ENCODE measurements around the gene ADAM23. TPM values are rescaled to one million over a fixed set of nuclear protein-coding genes. Genes with fewer than 3 reads are reported as not detected.

Gene ADAM23
- total and polyA plus RNA-seq, 2 of the 13 experiments (the other 11 are each of a cell fraction or from before 2014, with no cell fraction given): 0.04 TPM; not detected in 1

DNA sequence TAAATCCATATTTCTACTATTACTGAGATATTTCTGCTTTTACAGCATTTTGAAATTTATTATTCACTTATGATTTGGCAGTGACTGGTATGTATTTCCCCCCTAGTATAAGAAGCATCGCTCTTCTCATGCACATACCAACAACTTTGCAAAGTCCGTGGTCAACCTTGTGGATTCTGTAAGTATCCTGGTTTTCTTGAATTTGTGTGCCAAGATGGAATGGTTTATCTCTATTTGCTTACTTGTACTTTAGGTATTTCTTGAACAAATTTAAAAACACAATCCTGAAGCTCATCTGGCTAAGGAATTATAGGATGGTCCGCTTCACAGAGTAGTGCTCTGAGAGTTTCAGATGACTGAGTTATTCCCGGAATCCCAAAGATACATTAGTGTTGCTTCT lies 114.0 kb downstream of the ADAM23 start:
- in situ Hi-C loops (cut with HindIII; ENCODE audit: extremely low pct_ligation_motif_present, low pct_unique_long_range_greater_than_20kb) (loop anchor here (10.0 kb wide), 1 partner anchor 163 kb away; no protein-coding TSS in a partner anchor), intact Hi-C loops (cut with micrococcal nuclease; ENCODE audit: unreplicated experiment) (loop anchor here (10.0 kb wide), 1 partner anchor 393 kb away; no protein-coding TSS in a partner anchor)
- FAIRE-seq: no peak
- Histone ChIP-seq H3K9ac (ENCODE audit: insufficient read depth, low read depth, low read length) (no peak overlapping the region), H2AFZ (ENCODE audit: low read length) (no peak overlapping the region), H3K4me3 (replicated peaks in 1 of 3; ENCODE audit: insufficient read depth in 1 of 3, low read depth in 2 of 3, low read length in 3 of 3) (no peak overlapping the region), H4K20me1 (ENCODE audit: insufficient read depth, low read length) (no peaks in the 10 kb centered on the region), H3K36me3 (replicated peaks in 1 of 2; ENCODE audit: control insufficient read depth in 1 of 2, insufficient read depth in 2 of 2, low read length in 2 of 2) (no peaks in the 10 kb centered on the region), H3K27ac (ENCODE audit: extremely low read length, insufficient read depth, low read length) (no peak overlapping the region), H3K27me3 (ENCODE audit: control insufficient read depth in 1 of 2, insufficient read depth in 2 of 2, low read length in 2 of 2) (no peaks in the 10 kb centered on the region), H3K4me1 (ENCODE audit: insufficient read depth, low read length) (no peaks in the 10 kb centered on the region), H3K4me2 (ENCODE audit: low read depth, low read length) (no peak overlapping the region), H3K79me2 (ENCODE audit: insufficient read depth, low read length) (no peaks in the 10 kb centered on the region), H3K9me3 (ENCODE audit: low read length) (no peaks in the 10 kb centered on the region)
- no TSS peak for BruUV-seq (replicated peaks)
- 11% methylated on average over 4 of the region's 4 CpGs for WGBS (ENCODE audit: low lambda C conversion rate)
- CTCF ChIA-PET (ENCODE audit: low intra/inter-chr PET ratio, low total read pairs): no interaction called here
- POLR2A ChIA-PET: no interaction called here
- ATAC-seq: no peak
- DNase-seq (ENCODE audit: low spot score): no peak
- no peak for TF ChIP-seq ZNF263 (CRISPR knock-in tag; IDR thresholded peaks at IDR 0.05)
- no peak for TF ChIP-seq SRSF4 (IDR thresholded peaks at IDR 0.05; ENCODE audit: low read depth, low read length, poor library complexity, severe bottlenecking)
- TF ChIP-seq, protein P1, sequence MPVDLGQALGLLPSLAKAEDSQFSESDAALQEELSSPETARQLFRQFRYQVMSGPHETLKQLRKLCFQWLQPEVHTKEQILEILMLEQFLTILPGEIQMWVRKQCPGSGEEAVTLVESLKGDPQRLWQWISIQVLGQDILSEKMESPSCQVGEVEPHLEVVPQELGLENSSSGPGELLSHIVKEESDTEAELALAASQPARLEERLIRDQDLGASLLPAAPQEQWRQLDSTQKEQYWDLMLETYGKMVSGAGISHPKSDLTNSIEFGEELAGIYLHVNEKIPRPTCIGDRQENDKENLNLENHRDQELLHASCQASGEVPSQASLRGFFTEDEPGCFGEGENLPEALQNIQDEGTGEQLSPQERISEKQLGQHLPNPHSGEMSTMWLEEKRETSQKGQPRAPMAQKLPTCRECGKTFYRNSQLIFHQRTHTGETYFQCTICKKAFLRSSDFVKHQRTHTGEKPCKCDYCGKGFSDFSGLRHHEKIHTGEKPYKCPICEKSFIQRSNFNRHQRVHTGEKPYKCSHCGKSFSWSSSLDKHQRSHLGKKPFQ (CRISPR knock-in tag; IDR thresholded peaks at IDR 0.05; ENCODE audit: insufficient replicate concordance): no peak
- TF ChIP-seq, protein P2, sequence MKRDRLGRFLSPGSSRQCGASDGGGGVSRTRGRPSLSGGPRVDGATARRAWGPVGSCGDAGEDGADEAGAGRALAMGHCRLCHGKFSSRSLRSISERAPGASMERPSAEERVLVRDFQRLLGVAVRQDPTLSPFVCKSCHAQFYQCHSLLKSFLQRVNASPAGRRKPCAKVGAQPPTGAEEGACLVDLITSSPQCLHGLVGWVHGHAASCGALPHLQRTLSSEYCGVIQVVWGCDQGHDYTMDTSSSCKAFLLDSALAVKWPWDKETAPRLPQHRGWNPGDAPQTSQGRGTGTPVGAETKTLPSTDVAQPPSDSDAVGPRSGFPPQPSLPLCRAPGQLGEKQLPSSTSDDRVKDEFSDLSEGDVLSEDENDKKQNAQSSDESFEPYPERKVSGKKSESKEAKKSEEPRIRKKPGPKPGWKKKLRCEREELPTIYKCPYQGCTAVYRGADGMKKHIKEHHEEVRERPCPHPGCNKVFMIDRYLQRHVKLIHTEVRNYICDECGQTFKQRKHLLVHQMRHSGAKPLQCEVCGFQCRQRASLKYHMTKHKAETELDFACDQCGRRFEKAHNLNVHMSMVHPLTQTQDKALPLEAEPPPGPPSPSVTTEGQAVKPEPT (CRISPR knock-in tag; IDR thresholded peaks at IDR 0.05; ENCODE audit: low read depth): no peak
- TF ChIP-seq, protein P3, sequence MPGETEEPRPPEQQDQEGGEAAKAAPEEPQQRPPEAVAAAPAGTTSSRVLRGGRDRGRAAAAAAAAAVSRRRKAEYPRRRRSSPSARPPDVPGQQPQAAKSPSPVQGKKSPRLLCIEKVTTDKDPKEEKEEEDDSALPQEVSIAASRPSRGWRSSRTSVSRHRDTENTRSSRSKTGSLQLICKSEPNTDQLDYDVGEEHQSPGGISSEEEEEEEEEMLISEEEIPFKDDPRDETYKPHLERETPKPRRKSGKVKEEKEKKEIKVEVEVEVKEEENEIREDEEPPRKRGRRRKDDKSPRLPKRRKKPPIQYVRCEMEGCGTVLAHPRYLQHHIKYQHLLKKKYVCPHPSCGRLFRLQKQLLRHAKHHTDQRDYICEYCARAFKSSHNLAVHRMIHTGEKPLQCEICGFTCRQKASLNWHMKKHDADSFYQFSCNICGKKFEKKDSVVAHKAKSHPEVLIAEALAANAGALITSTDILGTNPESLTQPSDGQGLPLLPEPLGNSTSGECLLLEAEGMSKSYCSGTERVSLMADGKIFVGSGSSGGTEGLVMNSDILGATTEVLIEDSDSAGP (CRISPR knock-in tag; IDR thresholded peaks at IDR 0.05; ENCODE audit: borderline replicate concordance): no peak
- no peak for TF ChIP-seq GABPA (IDR thresholded peaks at IDR 0.05; ENCODE audit: low read depth, low read length)
- no peak for TF ChIP-seq GABPA (CRISPR knock-in tag; IDR thresholded peaks at IDR 0.05; ENCODE audit: low read depth)
- TF ChIP-seq, protein P4, sequence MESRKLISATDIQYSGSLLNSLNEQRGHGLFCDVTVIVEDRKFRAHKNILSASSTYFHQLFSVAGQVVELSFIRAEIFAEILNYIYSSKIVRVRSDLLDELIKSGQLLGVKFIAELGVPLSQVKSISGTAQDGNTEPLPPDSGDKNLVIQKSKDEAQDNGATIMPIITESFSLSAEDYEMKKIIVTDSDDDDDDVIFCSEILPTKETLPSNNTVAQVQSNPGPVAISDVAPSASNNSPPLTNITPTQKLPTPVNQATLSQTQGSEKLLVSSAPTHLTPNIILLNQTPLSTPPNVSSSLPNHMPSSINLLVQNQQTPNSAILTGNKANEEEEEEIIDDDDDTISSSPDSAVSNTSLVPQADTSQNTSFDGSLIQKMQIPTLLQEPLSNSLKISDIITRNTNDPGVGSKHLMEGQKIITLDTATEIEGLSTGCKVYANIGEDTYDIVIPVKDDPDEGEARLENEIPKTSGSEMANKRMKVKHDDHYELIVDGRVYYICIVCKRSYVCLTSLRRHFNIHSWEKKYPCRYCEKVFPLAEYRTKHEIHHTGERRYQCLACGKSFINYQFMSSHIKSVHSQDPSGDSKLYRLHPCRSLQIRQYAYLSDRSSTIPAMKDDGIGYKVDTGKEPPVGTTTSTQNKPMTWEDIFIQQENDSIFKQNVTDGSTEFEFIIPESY (CRISPR knock-in tag; IDR thresholded peaks at IDR 0.05): no peak
- TF ChIP-seq, protein P5, sequence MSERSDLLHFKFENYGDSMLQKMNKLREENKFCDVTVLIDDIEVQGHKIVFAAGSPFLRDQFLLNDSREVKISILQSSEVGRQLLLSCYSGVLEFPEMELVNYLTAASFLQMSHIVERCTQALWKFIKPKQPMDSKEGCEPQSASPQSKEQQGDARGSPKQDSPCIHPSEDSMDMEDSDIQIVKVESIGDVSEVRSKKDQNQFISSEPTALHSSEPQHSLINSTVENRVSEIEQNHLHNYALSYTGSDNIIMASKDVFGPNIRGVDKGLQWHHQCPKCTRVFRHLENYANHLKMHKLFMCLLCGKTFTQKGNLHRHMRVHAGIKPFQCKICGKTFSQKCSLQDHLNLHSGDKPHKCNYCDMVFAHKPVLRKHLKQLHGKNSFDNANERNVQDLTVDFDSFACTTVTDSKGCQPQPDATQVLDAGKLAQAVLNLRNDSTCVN (CRISPR knock-in tag; IDR thresholded peaks at IDR 0.05; ENCODE audit: borderline replicate concordance): no peak
- TF ChIP-seq KDM1A (CRISPR knock-in tag; IDR thresholded peaks at IDR 0.05): no peak
- TF ChIP-seq NFE2 (CRISPR knock-in tag; IDR thresholded peaks at IDR 0.05): no peak
- TF ChIP-seq, protein P6, sequence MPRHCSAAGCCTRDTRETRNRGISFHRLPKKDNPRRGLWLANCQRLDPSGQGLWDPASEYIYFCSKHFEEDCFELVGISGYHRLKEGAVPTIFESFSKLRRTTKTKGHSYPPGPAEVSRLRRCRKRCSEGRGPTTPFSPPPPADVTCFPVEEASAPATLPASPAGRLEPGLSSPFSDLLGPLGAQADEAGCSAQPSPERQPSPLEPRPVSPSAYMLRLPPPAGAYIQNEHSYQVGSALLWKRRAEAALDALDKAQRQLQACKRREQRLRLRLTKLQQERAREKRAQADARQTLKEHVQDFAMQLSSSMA (CRISPR knock-in tag; IDR thresholded peaks at IDR 0.05): no peak
- no peak for TF ChIP-seq ZNF431 (CRISPR knock-in tag; IDR thresholded peaks at IDR 0.05; ENCODE audit: borderline replicate concordance, low read depth)
- TF ChIP-seq, protein P7, sequence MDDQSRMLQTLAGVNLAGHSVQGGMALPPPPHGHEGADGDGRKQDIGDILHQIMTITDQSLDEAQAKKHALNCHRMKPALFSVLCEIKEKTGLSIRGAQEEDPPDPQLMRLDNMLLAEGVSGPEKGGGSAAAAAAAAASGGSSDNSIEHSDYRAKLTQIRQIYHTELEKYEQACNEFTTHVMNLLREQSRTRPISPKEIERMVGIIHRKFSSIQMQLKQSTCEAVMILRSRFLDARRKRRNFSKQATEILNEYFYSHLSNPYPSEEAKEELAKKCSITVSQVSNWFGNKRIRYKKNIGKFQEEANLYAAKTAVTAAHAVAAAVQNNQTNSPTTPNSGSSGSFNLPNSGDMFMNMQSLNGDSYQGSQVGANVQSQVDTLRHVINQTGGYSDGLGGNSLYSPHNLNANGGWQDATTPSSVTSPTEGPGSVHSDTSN (CRISPR knock-in tag; IDR thresholded peaks at IDR 0.05; ENCODE audit: borderline replicate concordance): no peak

All from HepG2 (cell line).